GM19467 (cell line): ENCODE data around the gene PDLIM5.
"Not testable (repeated sequence)": the region's sequence is repeated elsewhere in the genome, so short reads cannot be mapped to it uniquely, and the experiment has no call there.

Source experiments
- ATAC-seq: cut with Tn5 transposase; IDR thresholded peaks from one replicate; pipeline ENCODE4 v1.9.1; 2021; ENCODE audit warnings: mild to moderate bottlenecking, moderate library complexity; ENCODE audit not compliant: unreplicated experiment

PDLIM5 gene

GRCh38 chr4:94639298-94639697 is 187.6 kb downstream of the PDLIM5 start:
- ATAC-seq = no peak

GRCh38 chr4:94640151-94640550 is 188.4 kb downstream of the PDLIM5 start:
- ATAC-seq = no peak

- ATAC-seq = no peak
These were observed 190.2 kb downstream of the PDLIM5 start for GRCh38 chr4:94641702-94642560.

GRCh38 chr4:94642561-94642866 is 190.8 kb downstream of the PDLIM5 start:
- no peak for ATAC-seq

GRCh38 chr4:94648699-94649098 is 197.0 kb downstream of the PDLIM5 start:
- ATAC-seq = no peak

- ATAC-seq = no peak
These were observed 197.8 kb downstream of the PDLIM5 start for GRCh38 chr4:94649381-94650133.

GRCh38 chr4:94650134-94650495 is 198.4 kb downstream of the PDLIM5 start:
- ATAC-seq = no peak

- no peak for ATAC-seq
These were observed 198.9 kb downstream of the PDLIM5 start for GRCh38 chr4:94650690-94651089.

GRCh38 chr4:94653095-94653649 is 201.4 kb downstream of the PDLIM5 start:
- ATAC-seq = no peak

GRCh38 chr4:94653984-94654609 is 202.4 kb downstream of the PDLIM5 start:
- no peak for ATAC-seq

- ATAC-seq = no peak
These were observed 203.0 kb downstream of the PDLIM5 start for GRCh38 chr4:94654714-94655113.

- ATAC-seq = no peak
These were observed 208.9 kb downstream of the PDLIM5 start for GRCh38 chr4:94660614-94661013.

GRCh38 chr4:94665021-94665420 is 213.3 kb downstream of the PDLIM5 start:
- ATAC-seq = not testable (repeated sequence)

GRCh38 chr4:94665500-94666404 is 214.0 kb downstream of the PDLIM5 start:
- ATAC-seq = no peak

GRCh38 chr4:94668724-94669123 is 217.0 kb downstream of the PDLIM5 start:
- no peak for ATAC-seq

- no peak for ATAC-seq
These were observed 218.2 kb downstream of the PDLIM5 start for GRCh38 chr4:94669672-94670664.

- no peak for ATAC-seq
These were observed 219.4 kb downstream of the PDLIM5 start for GRCh38 chr4:94671113-94671512.

- ATAC-seq = no peak
These were observed 222.2 kb downstream of the PDLIM5 start for GRCh38 chr4:94673961-94674360.

- no peak for ATAC-seq
These were observed 225.2 kb downstream of the PDLIM5 start for GRCh38 chr4:94676970-94677369.
